ENCODE results near the gene SGCG. TPM values are rescaled to one million over a fixed set of nuclear protein-coding genes. Genes with fewer than 3 reads are reported as not detected.
"Not testable (repeated sequence)": the region's sequence is repeated elsewhere in the genome, so short reads cannot be mapped to it uniquely, and the experiment has no call there.

The SGCG gene
- total and polyA plus RNA-seq, 5 donors, result 61.8 to 130 (median 92.5) TPM

DNA sequence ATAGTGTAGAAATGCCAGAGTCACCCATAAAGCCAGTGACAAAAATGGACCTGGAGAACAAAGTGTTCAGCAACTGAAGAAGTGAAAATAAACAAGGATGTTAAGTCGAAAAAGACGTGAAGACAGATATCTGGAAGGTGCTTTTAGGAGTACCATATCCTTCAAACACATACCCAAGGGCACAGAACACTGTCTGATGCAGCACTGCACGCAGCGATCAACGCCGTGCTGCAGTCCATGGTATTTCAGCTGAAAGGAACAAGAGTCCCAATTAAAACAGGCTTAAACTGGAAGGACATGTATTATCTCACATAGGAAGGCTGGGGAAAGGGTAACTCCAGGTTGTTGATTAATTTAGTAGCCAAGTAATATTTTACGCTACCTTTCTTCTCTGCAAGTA is 108.2 kb downstream of the SGCG start:
- H3K4me3 ChIP-seq (ENCODE audit: low read length), result no peak overlapping the region
- no peak for DNase-seq
- no peaks in the 10 kb centered on the region for H3K9me3 ChIP-seq (ENCODE audit: control insufficient read depth, low read length)
- WGBS, result 32% methylated on average over 7 of the region's 7 CpGs
- no peak overlapping the region for H3K27ac ChIP-seq (ENCODE audit: low read length)
- H3K4me1 ChIP-seq (ENCODE audit: control insufficient read depth, insufficient read depth, low read length), result peaks cover 2% of the 10 kb centered on the region
- H3K27me3 ChIP-seq (ENCODE audit: control insufficient read depth, insufficient read depth), result no peaks in the 10 kb centered on the region
- intact Hi-C loops (cut with DNase I), result no loop called here
- ATAC-seq, result peak; percentile 64 to 82

- ATAC-seq (peak; percentile 83 to 87), DNase-seq (peak in 2 of 3 donors; percentile 40 to 65)
- peaks cover 2% of the 10 kb centered on the region for H3K4me1 ChIP-seq (ENCODE audit: control insufficient read depth, insufficient read depth, low read length)
- H3K9me3 ChIP-seq (ENCODE audit: control insufficient read depth, low read length), result no peaks in the 10 kb centered on the region
- intact Hi-C loops (cut with DNase I), result no loop called here
- H3K4me3 ChIP-seq (ENCODE audit: low read length), result no peak overlapping the region
- H3K27me3 ChIP-seq (ENCODE audit: control insufficient read depth, insufficient read depth), result no peaks in the 10 kb centered on the region
- 34% methylated on average over 5 of the region's 5 CpGs for WGBS
- peak overlapping the region; percentile 74 for H3K27ac ChIP-seq (ENCODE audit: low read length)
Observed at GRCh38 chr13:23289917-23290357, 109.2 kb downstream of the SGCG start.

- ATAC-seq, result no peak
- Histone ChIP-seq H3K9me3 (ENCODE audit: control insufficient read depth, low read length) (no peaks in the 10 kb centered on the region), H3K27ac (ENCODE audit: low read length) (no peak overlapping the region), H3K4me1 (ENCODE audit: control insufficient read depth, insufficient read depth, low read length) (peaks cover 2% of the 10 kb centered on the region), H3K27me3 (ENCODE audit: control insufficient read depth, insufficient read depth) (no peaks in the 10 kb centered on the region), H3K4me3 (ENCODE audit: low read length) (no peak overlapping the region)
- intact Hi-C loops (cut with DNase I), result no loop called here
- no peak for DNase-seq
- 73% methylated on average over 1 of the region's 1 CpG for WGBS
Observed at GRCh38 chr13:23292586-23292985, 111.8 kb downstream of the SGCG start.

- H3K9me3 ChIP-seq (ENCODE audit: control insufficient read depth, low read length); intact Hi-C loops (cut with DNase I); DNase-seq; H3K27me3 ChIP-seq (ENCODE audit: control insufficient read depth, insufficient read depth); H3K4me1 ChIP-seq (ENCODE audit: control insufficient read depth, insufficient read depth, low read length); ATAC-seq; H3K4me3 ChIP-seq (ENCODE audit: low read length); H3K27ac ChIP-seq (ENCODE audit: low read length): not testable (repeated sequence)
- 93% methylated on average over 6 of the region's 6 CpGs for WGBS
Observed at GRCh38 chr13:23314837-23315236, 134.1 kb downstream of the SGCG start.

DNA sequence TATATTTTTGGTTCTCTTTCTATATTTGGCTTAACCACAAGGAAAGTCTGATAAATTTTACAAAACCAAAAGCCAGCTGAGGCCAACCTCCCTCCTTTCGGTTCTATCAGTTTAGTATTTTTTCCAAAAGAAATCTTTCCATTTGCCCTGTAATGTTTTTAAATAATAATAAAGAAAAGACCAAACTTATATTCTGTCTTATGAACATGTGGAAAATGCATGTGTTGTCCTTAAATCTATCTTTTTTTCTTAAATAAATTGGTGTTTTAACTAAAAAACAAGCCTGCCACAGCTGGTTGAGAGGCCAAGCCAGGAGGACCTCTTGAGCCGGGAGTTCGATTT is 139.1 kb downstream of the SGCG start:
- H3K9me3 ChIP-seq (ENCODE audit: control insufficient read depth, low read length), result no peaks in the 10 kb centered on the region
- intact Hi-C loops (cut with DNase I), result loop anchor here in 1 of 4 donors (10.0 kb wide), 1 partner anchor 505 kb away; no protein-coding TSS in a partner anchor
- 65% methylated on average over 3 of the region's 3 CpGs for WGBS
- ATAC-seq (no peak), DNase-seq (no peak)
- no peaks in the 10 kb centered on the region for H3K27me3 ChIP-seq (ENCODE audit: control insufficient read depth, insufficient read depth)
- no peak overlapping the region for H3K27ac ChIP-seq (ENCODE audit: low read length)
- no peak overlapping the region for H3K4me3 ChIP-seq (ENCODE audit: low read length)
- peaks cover 3% of the 10 kb centered on the region for H3K4me1 ChIP-seq (ENCODE audit: control insufficient read depth, insufficient read depth, low read length)

- H3K4me3 ChIP-seq (ENCODE audit: low read length), result no peak overlapping the region
Observed at GRCh38 chr13:23320926-23321534, 140.3 kb downstream of the SGCG start.

GRCh38 chr13:23321535-23322241 is 140.9 kb downstream of the SGCG start:
- H3K27ac ChIP-seq (ENCODE audit: low read length), result no peak overlapping the region
- no peaks in the 10 kb centered on the region for H3K9me3 ChIP-seq (ENCODE audit: control insufficient read depth, low read length)
- ATAC-seq (peak; percentile 83 to 93), DNase-seq (peak; percentile 56 to 76 (median 75))
- H3K27me3 ChIP-seq (ENCODE audit: control insufficient read depth, insufficient read depth), result no peaks in the 10 kb centered on the region
- intact Hi-C loops (cut with DNase I), result loop anchor here in 1 of 4 donors (10.0 kb wide), 1 partner anchor 507 kb away; no protein-coding TSS in a partner anchor
- H3K4me1 ChIP-seq (ENCODE audit: control insufficient read depth, insufficient read depth, low read length), result peaks cover 3% of the 10 kb centered on the region
- H3K4me3 ChIP-seq (ENCODE audit: low read length), result peak overlapping the region; percentile 23
- 38% methylated on average over 6 of the region's 6 CpGs for WGBS

More at GRCh38 chr13:23320926-23321534, 140.3 kb downstream of the SGCG start:
- Histone ChIP-seq H3K27ac (ENCODE audit: low read length) (no peak overlapping the region), H3K9me3 (ENCODE audit: control insufficient read depth, low read length) (no peaks in the 10 kb centered on the region), H3K4me1 (ENCODE audit: control insufficient read depth, insufficient read depth, low read length) (peaks cover 3% of the 10 kb centered on the region), H3K27me3 (ENCODE audit: control insufficient read depth, insufficient read depth) (no peaks in the 10 kb centered on the region)
- 43% methylated on average over 4 of the region's 4 CpGs for WGBS
- ATAC-seq (no peak), DNase-seq (no peak)
- intact Hi-C loops (cut with DNase I), result loop anchor here in 1 of 4 donors (10.0 kb wide), 1 partner anchor 506 kb away; no protein-coding TSS in a partner anchor

DNA sequence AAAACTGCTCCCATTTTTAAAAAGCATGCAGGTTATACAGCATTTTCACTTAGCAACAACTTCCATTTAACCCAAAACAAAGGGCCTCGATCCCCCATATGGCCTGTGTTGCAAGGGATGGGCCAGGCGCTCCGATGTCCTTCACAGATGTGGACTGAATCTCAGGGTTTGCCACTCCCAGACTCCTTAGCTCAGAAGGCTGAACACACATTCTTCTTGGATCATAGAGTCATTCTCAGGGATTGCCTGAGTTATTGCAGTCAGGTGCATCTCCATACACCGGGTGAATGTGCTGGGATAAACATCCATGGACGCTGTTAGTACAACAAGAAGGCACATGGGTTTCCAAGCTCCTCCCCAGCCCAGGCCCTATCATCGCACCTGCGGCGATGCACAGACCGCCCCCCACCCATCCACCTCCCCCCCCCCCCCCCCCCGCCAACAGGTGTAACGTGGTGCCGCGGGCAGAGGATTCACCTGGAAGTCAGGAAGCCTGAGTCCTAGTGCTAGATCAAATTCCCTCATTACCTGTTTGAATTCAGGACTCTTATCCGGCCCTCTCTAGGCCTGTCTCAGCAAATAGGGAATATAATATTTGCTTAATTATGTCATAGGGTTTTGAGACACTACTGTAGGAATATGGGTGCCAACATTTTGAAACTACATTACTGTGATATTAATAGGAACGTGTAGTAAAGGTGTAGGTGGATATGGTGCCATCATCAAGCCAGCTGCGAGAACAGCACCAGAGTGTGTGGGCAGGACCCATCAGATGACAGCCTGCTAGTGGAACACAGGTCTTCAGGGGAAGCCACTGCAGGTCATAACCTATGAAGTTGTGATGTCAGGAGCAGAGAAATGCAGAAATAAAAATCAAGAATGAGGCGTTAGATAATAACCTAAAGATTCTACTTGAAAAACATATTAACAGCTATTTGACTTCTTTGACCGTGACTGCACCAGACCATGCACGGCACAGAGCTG is 141.9 kb downstream of the SGCG start:
- Histone ChIP-seq H3K4me1 (ENCODE audit: control insufficient read depth, insufficient read depth, low read length) (peaks cover 3% of the 10 kb centered on the region), H3K27me3 (ENCODE audit: control insufficient read depth, insufficient read depth) (no peaks in the 10 kb centered on the region), H3K27ac (ENCODE audit: low read length) (no peak overlapping the region), H3K9me3 (ENCODE audit: control insufficient read depth, low read length) (no peaks in the 10 kb centered on the region), H3K4me3 (ENCODE audit: low read length) (no peak overlapping the region)
- ATAC-seq, result no peak
- no peak for DNase-seq
- 89% methylated on average over 19 of the region's 19 CpGs for WGBS
- intact Hi-C loops (cut with DNase I), result loop anchor here in 1 of 4 donors (10.0 kb wide), 1 partner anchor 508 kb away; no protein-coding TSS in a partner anchor

GRCh38 chr13:23323946-23324709 is 143.3 kb downstream of the SGCG start:
- intact Hi-C loops (cut with DNase I), result loop anchor here in 1 of 4 donors (10.0 kb wide), 1 partner anchor 509 kb away; no protein-coding TSS in a partner anchor
- no peak for DNase-seq
- H3K4me1 ChIP-seq (ENCODE audit: control insufficient read depth, insufficient read depth, low read length), result peaks cover 3% of the 10 kb centered on the region
- no peaks in the 10 kb centered on the region for H3K9me3 ChIP-seq (ENCODE audit: control insufficient read depth, low read length)
- H3K27me3 ChIP-seq (ENCODE audit: control insufficient read depth, insufficient read depth), result no peaks in the 10 kb centered on the region
- WGBS, result 66% methylated on average over 17 of the region's 17 CpGs
- peak in 1 of 2 donors; percentile 19 for ATAC-seq
- no peak overlapping the region for H3K27ac ChIP-seq (ENCODE audit: low read length)
- no peak overlapping the region for H3K4me3 ChIP-seq (ENCODE audit: low read length)

DNA sequence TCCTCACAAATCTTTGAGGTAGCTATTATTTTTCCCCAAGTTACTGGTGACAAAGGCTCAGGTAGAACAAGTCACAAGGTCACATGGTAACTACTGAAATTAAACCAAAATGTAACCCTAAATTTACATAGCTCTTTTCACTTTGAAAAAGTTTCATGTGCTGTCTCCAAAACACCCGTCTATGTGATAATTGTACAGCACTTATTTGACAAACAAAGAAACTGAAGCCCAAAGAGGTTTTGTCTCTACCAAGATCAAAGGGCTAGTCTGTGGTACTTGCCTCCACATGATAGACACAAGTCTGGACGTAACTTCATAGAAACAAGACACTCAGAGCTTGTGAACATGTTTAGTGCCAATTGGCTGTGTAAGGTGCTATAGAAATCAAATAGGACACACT is 144.4 kb downstream of the SGCG start:
- WGBS, result 67% methylated on average over 2 of the region's 2 CpGs
- Histone ChIP-seq H3K27me3 (ENCODE audit: control insufficient read depth, insufficient read depth) (no peaks in the 10 kb centered on the region), H3K9me3 (ENCODE audit: control insufficient read depth, low read length) (no peaks in the 10 kb centered on the region), H3K4me1 (ENCODE audit: control insufficient read depth, insufficient read depth, low read length) (peaks cover 3% of the 10 kb centered on the region), H3K27ac (ENCODE audit: low read length) (no peak overlapping the region), H3K4me3 (ENCODE audit: low read length) (no peak overlapping the region)
- ATAC-seq (no peak), DNase-seq (no peak)
- intact Hi-C loops (cut with DNase I), result loop anchor here in 1 of 4 donors (10.0 kb wide), 1 partner anchor 510 kb away; no protein-coding TSS in a partner anchor
